ENCODE data around the gene IFNK.
A peak's percentile ranks its signal among the peaks of the same experiment; 100 is the strongest.

Gene IFNK

GRCh38 chr9:27511771-27512170 is 12.3 kb upstream of the IFNK start:
- no peak for DNase-seq (ENCODE audit: low spot score)

DNA sequence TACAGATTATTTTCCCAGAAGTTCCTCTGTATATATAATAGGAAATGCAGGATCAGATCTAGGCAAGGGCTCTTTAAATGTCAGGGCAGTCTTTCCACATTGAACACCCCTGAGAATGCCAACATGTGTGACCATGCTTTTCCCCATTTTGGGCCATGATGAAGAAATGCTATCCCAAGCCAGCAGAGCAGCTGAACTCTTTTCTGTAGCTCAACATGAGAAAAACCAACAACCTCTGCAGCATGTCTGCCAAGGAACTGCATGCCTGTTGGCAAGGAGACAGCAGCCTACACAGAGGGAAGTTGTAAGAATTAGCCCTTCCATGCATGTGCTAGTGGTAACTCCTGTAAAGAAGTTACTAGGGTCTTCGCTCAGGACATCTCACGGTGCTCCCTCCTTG is 9.5 kb upstream of the IFNK start:
- DNase-seq (ENCODE audit: low spot score) = no peak

GRCh38 chr9:27518006-27518405 is 6.1 kb upstream of the IFNK start:
- no peak for DNase-seq (ENCODE audit: low spot score)

DNA sequence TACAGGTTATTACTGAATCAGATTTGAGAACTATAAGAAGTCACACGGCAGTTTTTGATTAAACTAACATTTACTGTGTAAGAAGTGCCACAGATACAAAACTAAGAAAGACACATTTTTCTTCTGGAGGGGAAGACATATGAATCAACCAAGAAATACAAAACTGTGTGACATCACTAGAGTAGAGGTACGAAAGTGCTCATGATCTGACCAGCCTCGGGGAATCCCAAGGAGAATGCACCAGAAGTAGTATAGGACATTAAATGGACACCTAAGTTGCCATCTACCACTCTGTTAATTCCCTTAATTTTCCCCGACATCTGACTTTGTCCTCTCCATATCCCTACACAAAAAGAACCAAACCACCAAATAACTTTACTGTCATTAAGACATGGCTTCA is 5.3 kb upstream of the IFNK start:
- no peak for DNase-seq (ENCODE audit: low spot score)

DNA sequence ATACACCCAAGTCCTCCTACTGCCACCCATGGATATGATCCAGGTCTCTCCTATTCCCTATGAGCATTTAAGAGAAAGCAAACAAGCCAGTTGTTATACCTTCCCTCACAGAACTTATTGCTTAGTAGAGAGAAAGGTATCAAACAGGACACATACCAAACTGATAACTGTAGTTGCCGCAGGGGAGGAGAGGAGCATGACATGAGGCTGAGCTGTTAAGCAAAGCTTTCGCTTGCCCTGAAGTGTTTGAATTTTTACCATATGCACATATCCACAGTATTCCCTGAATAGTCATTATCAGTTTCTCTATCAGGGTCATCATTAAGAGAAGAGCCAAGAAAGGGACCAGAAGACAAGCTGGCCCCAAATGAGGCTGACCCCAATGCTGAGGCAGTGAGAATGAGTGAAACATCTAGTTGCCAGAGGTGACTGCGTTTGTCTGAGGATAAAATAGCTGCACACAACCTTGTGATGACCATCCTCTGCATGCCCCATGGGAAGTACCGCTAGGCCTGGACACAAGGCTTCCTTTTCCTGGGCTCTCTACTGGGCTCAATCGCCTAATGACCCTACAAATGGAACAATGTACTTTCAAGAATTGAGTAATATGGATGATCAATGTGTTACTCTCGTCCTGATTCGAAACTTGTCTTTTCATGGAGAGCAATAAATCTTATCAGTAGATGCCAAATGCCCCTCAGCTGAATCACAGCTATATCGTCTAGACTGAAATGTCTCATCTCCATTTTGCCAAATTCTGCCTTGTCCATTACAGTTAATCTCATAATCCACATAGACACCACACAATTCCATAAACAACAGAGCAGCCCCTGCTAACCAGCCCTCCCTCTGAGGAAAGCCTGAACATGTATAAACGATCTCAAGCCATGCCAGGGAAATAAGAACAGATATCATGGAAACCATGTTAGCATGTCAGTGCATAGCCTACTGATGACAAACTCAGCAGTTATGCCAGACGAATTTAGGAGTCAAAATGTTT is 4.3 kb upstream of the IFNK start:
- DNase-seq (ENCODE audit: low spot score) = no peak

- no peak for DNase-seq (ENCODE audit: low spot score)
Measured at GRCh38 chr9:27520986-27521385, 3.1 kb upstream of the IFNK start.

DNA sequence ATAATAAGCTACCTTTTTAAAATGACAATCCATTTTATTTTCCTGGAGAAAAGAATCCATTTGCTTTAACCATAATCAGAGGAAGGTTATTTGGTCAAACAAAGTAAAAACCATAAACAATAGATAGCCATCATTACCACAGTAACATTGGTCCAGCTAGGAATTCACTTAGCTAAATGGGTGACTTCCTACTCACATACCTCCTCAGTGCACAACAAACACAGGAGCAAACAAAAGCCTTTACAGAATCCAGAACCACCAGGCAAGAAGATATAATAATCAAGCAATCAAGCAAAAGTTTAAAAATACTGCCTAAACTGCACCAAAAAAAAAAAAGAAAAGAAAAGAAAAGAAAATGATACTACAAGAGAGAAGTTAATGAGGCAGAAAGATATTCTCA is 949 bp upstream of the IFNK start:
- DNase-seq (ENCODE audit: low spot score) = no peak

- DNase-seq (ENCODE audit: low spot score) = no peak
Measured at GRCh38 chr9:27527702-27528075, 3.6 kb downstream of the IFNK start.

- no peak for DNase-seq (ENCODE audit: low spot score)
Measured at GRCh38 chr9:27528076-27528885, 4.2 kb downstream of the IFNK start.

- DNase-seq (ENCODE audit: low spot score) = no peak
Measured at GRCh38 chr9:27528886-27529315, 4.8 kb downstream of the IFNK start.

- peak; percentile 47 for DNase-seq (ENCODE audit: low spot score)
Measured at GRCh38 chr9:27529316-27530278, 5.5 kb downstream of the IFNK start, which contains the start of gene MOB3B. TSS of gene MOB3B (minus strand) at chr9:27529814. CDS start at chr9:27455550, 74,264 bp downstream.

- DNase-seq (ENCODE audit: low spot score) = no peak
Measured at GRCh38 chr9:27530915-27531755, 7.0 kb downstream of the IFNK start.

DNA sequence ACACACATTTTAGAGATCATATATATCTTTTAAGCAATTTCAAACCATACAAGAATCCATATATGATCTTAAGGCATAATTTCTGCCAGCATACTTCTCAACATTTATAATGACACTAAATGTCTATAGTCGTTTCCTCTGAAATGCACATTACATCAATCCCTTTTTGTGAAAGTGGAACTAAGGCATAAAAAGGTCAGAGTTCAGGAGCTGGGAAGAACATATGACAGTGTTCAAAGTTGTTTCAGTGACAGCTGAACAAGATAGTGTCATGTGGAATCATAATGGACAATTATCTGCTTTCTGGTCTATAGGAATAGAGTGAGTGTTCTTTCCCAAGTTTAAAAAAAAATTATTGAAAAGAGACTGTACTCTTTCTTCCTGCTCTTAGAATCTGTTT is 8.0 kb downstream of the IFNK start:
- DNase-seq (ENCODE audit: low spot score) = no peak

GRCh38 chr9:27533311-27533710 is 9.2 kb downstream of the IFNK start:
- DNase-seq (ENCODE audit: low spot score) = no peak

DNA sequence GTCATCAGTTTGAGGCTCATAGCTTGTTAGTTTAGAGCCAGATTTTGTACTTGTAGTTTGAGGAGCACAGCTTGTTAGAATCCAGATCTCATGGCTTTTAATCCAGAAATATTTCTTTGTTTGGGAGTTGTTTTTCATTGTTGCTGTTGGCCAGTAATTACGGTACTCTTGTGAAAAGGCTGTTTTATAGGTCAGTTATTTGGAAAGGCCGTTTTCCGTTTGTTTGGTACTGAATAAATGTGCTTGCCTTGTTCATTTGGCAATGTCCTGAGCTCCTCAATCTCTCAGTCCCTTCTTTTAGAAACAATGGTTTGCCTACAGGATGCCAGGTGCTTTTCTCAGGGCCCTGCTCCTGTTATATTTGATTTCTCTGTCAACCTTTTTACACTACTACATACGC is 10.0 kb downstream of the IFNK start:
- no peak for DNase-seq (ENCODE audit: low spot score)

DNA sequence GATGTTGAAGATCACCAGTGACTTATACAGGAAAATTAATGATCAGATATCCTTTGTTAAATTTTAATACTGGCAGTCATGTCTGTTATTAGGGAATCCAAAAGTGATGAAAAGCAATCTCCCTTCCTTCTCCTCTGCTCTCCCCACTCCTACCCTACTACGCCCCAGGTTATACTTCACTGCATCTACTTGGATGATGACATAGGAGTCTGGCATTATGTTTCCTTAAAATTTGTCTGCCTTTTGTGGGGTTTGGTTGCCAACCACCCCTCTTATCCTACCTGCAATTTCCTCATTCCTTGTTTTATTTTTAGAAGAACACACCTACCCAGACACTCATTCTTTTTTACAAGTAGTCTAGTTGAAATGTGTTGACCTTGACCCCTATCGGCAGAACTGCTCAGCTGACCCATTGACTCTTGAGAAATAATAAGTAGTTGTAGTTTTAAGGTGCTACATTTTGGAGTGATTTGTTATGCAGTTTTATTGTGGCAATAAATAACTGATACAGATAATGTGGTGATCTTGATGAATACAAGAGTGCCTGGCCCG is 10.6 kb downstream of the IFNK start:
- no peak for DNase-seq (ENCODE audit: low spot score)

- DNase-seq (ENCODE audit: low spot score) = no peak
Measured at GRCh38 chr9:27535701-27536118, 11.6 kb downstream of the IFNK start.

GRCh38 chr9:27536168-27536567 is 12.1 kb downstream of the IFNK start:
- no peak for DNase-seq (ENCODE audit: low spot score)

GRCh38 chr9:27537027-27537435 is 12.9 kb downstream of the IFNK start:
- DNase-seq (ENCODE audit: low spot score) = no peak

GRCh38 chr9:27537756-27538155 is 13.7 kb downstream of the IFNK start:
- DNase-seq (ENCODE audit: low spot score) = no peak

All from SW480 (cell line).